Activated T-cell treated with anti-CD3 and anti-CD28 coated beads, Interleukin-2, amount 50 U/mL, for 1 hour (primary cell): ENCODE data around the gene OR4C6.

Experiments used
- DNase-seq: peaks from one replicate; pipeline ENCODE4 v3.0.0-alpha.2; 2020

The OR4C6 gene

DNA sequence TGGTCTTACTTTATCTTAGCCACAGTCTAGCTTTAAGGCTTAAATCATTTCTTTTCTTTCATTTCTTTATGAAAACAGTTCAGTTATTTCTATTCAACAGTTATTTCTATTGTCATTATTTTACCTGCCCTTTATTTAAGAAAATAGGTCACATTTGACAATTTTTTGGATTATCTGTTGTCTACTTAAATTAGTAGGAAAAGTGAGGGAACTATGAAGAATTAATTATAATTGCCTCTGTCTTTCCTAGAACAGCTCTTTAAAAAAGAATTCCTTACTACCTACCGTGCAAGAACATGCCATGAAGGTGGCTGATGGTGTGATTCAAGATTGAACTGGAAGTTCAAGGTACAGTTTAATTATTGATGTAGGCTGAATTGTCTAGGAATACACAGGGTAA is at the start of gene OR4C6:
TSS of gene OR4C6 (plus strand) at position 301 of the 400 bp plus-strand sequence. CDS start 2,966 bp downstream, outside the sequence.
- no peak for DNase-seq

DNA sequence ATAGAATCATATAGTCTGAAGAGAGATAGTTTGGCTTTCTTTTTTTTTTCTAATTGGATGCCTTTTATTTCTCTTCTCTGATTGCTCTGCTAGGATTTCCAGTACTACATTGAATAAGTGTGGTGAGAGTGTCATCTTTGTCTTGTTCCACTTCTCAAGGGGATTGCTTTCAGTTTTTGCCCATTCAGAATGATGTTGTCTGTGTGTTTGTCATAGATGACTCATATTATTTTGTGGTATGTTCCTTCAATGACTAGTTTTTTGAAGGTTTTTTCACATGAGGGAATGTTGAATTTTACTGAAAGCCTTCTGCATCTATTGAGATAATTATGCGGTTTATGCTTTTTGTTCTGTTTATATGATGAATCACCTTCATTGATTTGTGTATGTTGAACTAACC is 37.5 kb upstream of the OR4C6 start:
- no peak for DNase-seq

GRCh38 chr11:55634813-55635212 is 27.2 kb upstream of the OR4C6 start, which contains the start of gene OR4P4:
TSS of gene OR4P4 (plus strand) at chr11:55635113.
- DNase-seq: no peak

DNA sequence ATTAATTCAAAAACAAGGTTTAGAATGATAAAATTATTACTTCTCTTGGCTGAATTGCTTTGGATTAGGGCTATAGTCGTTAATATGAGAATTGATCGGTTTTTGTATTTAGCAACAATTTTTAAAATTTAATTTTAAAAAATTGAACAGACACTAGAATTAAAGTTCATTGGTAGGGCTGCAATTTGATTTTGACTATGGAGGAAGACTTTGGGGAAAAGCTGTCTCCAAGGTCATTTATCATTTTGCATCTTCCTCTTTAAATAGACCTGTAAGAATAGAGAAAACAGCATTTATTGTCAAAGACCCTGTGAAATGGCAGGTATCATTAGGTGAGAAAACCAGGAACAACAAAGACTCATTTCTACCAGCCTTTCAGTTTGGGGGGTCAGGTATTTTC is 14.0 kb upstream of the OR4C6 start, which contains the start of gene OR4S2:
TSS of gene OR4S2 (plus strand) at position 301 of the 400 bp plus-strand sequence. CDS start 2,577 bp downstream, outside the sequence.
- no peak for DNase-seq

GRCh38 chr11:55652560-55652959 is 9.4 kb upstream of the OR4C6 start:
- no peak for DNase-seq

DNA sequence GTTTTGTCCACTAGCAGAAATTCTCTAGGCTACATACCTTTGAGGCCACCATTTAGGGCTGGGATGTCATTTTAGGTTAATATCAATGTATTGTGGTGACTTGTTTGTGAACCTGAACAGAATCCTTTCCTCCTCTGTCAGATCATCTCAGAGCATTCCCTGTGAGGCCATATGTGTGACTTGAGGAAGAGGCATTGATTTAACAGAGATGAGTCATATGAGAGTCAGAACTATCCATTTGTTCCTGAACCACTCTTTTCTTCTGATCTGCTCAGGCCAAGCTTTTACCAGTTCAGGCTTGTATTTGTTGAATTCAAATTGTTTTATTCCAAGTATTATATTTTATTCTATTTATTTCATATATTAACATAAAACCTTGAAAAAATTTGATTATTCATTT is 6.9 kb upstream of the OR4C6 start:
- no peak for DNase-seq

GRCh38 chr11:55658031-55658573 is 3.9 kb upstream of the OR4C6 start:
- DNase-seq: no peak

- no peak for DNase-seq
Measured at GRCh38 chr11:55658608-55659007, 3.4 kb upstream of the OR4C6 start.

DNA sequence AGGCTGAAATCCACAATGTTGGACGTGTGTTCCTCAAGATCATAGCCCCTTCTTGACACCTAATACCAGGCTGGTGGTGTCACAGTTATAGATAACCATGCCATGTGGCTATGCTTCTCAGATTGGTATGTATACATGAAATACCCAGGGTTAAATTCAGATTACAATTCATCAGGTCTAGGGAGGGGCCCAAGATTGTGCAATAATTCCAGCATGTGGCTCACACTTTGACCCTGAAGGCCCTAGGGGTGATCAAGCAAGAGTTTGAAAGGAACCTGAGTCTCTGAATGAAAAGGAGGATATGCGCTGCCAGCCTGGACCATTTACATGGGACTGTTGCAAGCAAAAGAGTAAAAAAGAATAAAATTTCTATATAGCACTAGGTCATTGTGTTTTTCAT is 7.4 kb downstream of the OR4C6 start:
- no peak for DNase-seq

- DNase-seq: no peak
Measured at GRCh38 chr11:55673860-55674259, 11.9 kb downstream of the OR4C6 start.

DNA sequence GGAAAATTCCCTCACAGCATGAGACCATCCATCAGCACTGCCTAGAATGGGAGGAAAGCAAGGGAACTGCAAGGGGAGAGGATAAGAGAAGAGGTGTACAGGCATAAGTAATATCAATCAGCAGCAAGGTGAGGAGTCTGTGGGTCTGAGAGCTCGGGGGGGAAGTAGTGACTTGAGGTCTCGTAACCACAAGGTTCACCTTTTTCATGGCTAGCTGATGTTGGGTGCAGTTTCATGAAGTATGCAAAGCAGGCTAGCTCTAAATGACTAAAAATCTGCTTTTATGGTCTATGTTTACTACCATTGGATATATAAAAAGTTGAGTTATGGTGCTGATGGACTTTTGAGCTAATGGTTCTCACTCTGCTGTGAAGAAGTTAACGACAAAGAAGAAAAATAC is 35.8 kb downstream of the OR4C6 start:
- no peak for DNase-seq

GRCh38 chr11:55701429-55701828 is 39.4 kb downstream of the OR4C6 start:
- DNase-seq: no peak

DNA sequence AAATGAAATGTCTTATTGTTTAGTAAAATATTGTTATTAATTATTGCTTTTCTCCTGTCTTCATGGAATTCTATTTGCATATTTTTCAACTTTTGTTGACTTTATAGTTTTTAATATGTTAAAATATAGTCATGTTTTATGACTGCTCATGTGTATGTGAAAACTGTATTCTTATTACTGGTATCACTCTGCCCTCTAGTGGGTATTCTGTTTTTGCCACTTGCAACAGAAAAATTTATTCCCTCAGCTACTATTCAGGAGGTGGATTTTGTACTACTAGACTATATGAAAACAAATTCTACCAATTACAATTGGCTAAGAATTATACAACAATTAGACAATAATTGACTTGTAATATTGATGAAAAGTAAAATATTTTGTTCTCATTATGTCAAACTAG is 45.0 kb downstream of the OR4C6 start:
- no peak for DNase-seq

DNA sequence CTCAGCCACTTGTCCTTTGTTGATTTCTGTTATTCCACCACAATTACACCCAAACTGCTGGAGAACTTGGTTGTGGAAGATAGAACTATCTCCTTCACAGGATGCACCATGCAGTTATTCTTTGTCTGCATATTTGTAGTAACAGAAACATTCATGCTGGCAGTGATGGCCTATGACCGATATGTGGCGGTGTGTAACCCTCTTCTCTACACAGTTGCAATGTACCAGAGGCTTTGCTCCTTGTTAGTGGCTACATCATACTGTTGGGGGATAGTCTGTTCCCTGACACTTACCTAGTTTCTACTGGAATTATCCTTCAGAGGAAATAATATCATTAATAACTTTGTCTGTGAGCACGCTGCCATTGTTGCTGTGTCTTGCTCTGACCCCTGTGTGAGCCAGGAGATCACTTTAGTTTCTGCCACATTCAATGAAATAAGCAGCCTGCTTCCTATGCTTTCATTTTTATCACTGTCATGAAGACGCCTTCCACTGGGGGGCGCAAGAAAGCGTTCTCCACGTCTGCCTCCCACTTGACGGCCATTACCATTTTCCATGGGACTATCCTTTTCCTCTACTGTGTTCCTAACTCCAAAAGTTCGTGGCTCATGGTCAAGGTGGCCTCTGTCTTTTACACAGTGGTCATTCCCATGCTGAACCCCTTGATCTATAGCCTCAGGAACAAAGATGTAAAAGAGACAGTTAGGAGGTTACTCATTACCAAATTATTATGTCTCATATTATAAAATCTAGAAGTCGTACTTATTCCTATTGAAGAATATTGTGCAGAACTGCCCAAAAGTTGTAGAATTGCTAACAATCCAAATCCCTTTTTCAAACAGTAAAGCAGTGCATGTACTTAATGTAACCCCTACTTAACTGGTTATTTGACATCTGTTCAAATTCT is 53.2 kb downstream of the OR4C6 start:
- DNase-seq: no peak
